ENCODE measurements around the gene PCNX3. TPM values are rescaled to one million over a fixed set of nuclear protein-coding genes. Genes with fewer than 3 reads are reported as not detected.

The PCNX3 gene
- 10 to 100 TPM; 21.0 to 53.4 (median 29.8) TPM for total RNA-seq

- peak; percentile 91 for TF ChIP-seq EP300 (IDR thresholded peaks at IDR 0.05)
- peak in 1 of 2 donors; percentile 39 for TF ChIP-seq POLR2A (IDR thresholded peaks at IDR 0.05)
- TF ChIP-seq CTCF (IDR thresholded peaks at IDR 0.05), result peak in 2 of 5 experiments; percentile 19 to 47
- Histone ChIP-seq H3K36me3 (peaks cover 0 to 48% (median 21%) of the 10 kb centered on the region in 3 donors), H3K4me1 (peaks cover 0 to 64% (median 41%) of the 10 kb centered on the region in 4 donors), H3K9me3 (no peaks in the 10 kb centered on the region), H3K4me3 (peak within 1 kb of the TSS; percentile 84 to 97 (median 93)), H3K27ac (peak within 1 kb of the TSS; percentile 79 to 98 (median 96)), H3K27me3 (no peaks in the 10 kb centered on the region)
- peak; percentile 100 for DNase-seq (ENCODE audit: low spot score in 2 of 2)
- WGBS, 2 donors, result 0 to 1% methylated on average over 46 to 54 of the region's 55 CpGs
Measured at GRCh38 chr11:65615229-65615949, at the start of gene PCNX3. TSS of gene PCNX3 (plus strand) at chr11:65615776. CDS start at chr11:65616312, 536 bp downstream.

- no peak for DNase-seq (ENCODE audit: low spot score in 2 of 2)
- Histone ChIP-seq H3K4me3 (peak overlapping the region; percentile 61 to 88 (median 71)), H3K27me3 (no peaks in the 10 kb centered on the region), H3K27ac (peak overlapping the region; percentile 86 to 95 (median 94)), H3K36me3 (peaks cover 0 to 5% (median 0%) of the 10 kb centered on the region in 3 donors), H3K9me3 (no peaks in the 10 kb centered on the region), H3K4me1 (peaks cover 0 to 71% (median 49%) of the 10 kb centered on the region in 4 donors)
- WGBS, 2 donors, result 7% methylated on average over 28 of the region's 28 CpGs
- TF ChIP-seq POLR2A (IDR thresholded peaks at IDR 0.05) (no peak), EP300 (IDR thresholded peaks at IDR 0.05) (no peak), CTCF (IDR thresholded peaks at IDR 0.05) (no peak)
Measured at GRCh38 chr11:65569164-65569972, 46.2 kb upstream of the PCNX3 start.

GRCh38 chr11:65569973-65570918 is 45.3 kb upstream of the PCNX3 start, which contains the start of gene ZNRD2:
TSS of gene ZNRD2 (plus strand) at chr11:65570477. CDS start at chr11:65570492, 15 bp downstream.
- Histone ChIP-seq H3K27me3 (no peaks in the 10 kb centered on the region), H3K36me3 (peaks cover 0 to 5% (median 0%) of the 10 kb centered on the region in 3 donors), H3K4me1 (peaks cover 0 to 80% (median 53%) of the 10 kb centered on the region in 4 donors), H3K4me3 (peak within 1 kb of the TSS; percentile 61 to 88 (median 71)), H3K27ac (peak within 1 kb of the TSS; percentile 86 to 95 (median 94)), H3K9me3 (no peaks in the 10 kb centered on the region)
- 0 to 1% methylated on average over 53 to 57 of the region's 89 CpGs for WGBS, 2 donors
- peak; percentile 91 to 94 for DNase-seq (ENCODE audit: low spot score in 2 of 2)
- TF ChIP-seq POLR2A (IDR thresholded peaks at IDR 0.05) (peak; percentile 54 to 75), EP300 (IDR thresholded peaks at IDR 0.05) (peak; percentile 97), CTCF (IDR thresholded peaks at IDR 0.05) (peak; percentile 31 to 81 (median 44))

- no peak for DNase-seq (ENCODE audit: low spot score in 2 of 2)
- WGBS, 2 donors, result 53% methylated on average over 6 to 9 of the region's 9 CpGs
Measured at GRCh38 chr11:65571420-65571819, 44.2 kb upstream of the PCNX3 start.

More at GRCh38 chr11:65571420-65571819, 44.2 kb upstream of the PCNX3 start:
- H3K27ac ChIP-seq, result peak overlapping the region; percentile 86 to 95 (median 91)
- H3K9me3 ChIP-seq, result no peaks in the 10 kb centered on the region
- peaks cover 0 to 80% (median 57%) of the 10 kb centered on the region in 4 donors for H3K4me1 ChIP-seq
- TF ChIP-seq CTCF (IDR thresholded peaks at IDR 0.05) (no peak), POLR2A (IDR thresholded peaks at IDR 0.05) (no peak), EP300 (IDR thresholded peaks at IDR 0.05) (no peak)
- H3K4me3 ChIP-seq, result peak overlapping the region; percentile 61 to 88 (median 71)
- H3K36me3 ChIP-seq, result peaks cover 0 to 5% (median 0%) of the 10 kb centered on the region in 3 donors
- H3K27me3 ChIP-seq, result no peaks in the 10 kb centered on the region
